OCI-M2 (cell line): ENCODE data around the gene PIAS4.
A peak's percentile ranks its signal among the peaks of the same experiment; 100 is the strongest.

ENCODE experiments used
- DNase-seq: peaks from one replicate; lab custom pipeline; 2025; ENCODE audit not compliant: unreplicated experiment; lab: John Stamatoyannopoulos, UW

PIAS4 gene

DNA sequence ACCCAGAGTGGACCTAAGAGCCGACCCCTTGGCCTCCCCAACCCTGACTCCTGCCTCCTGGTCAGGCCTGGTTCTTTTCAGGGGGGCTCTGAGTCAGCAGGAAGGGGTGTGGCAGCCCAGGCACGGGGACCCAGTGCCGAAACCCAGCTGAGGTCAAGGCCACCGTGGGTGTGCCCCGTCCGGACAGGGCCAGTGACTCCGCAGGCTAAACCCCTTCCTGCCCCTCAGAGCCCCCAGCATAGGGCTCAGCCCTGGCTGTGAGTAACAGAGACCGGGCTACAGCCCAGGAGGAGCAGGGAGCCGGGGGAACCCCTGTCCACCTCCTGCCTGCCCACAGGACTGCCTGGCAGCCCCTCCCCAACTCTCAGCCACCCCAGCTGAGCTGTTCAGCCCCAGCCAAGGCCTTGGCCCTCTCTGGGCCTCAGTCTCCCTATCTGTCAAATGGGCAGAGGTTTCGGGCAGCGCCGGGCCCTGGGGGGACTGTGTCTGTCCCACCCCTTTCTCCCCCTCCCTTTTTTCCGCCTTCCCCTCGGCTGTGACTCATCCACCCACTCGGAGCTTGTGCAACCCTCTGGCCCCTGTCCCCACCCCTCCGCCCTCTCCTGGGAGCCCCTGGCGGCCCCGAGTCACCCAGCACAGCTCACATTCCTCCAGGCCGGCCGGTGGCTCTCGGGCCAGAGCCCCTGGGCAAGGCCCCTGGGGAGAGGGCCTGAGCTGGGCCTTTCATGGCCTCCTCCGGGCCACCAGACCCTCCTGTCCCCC lies 50.6 kb downstream of the PIAS4 start:
- DNase-seq, result no peak

DNA sequence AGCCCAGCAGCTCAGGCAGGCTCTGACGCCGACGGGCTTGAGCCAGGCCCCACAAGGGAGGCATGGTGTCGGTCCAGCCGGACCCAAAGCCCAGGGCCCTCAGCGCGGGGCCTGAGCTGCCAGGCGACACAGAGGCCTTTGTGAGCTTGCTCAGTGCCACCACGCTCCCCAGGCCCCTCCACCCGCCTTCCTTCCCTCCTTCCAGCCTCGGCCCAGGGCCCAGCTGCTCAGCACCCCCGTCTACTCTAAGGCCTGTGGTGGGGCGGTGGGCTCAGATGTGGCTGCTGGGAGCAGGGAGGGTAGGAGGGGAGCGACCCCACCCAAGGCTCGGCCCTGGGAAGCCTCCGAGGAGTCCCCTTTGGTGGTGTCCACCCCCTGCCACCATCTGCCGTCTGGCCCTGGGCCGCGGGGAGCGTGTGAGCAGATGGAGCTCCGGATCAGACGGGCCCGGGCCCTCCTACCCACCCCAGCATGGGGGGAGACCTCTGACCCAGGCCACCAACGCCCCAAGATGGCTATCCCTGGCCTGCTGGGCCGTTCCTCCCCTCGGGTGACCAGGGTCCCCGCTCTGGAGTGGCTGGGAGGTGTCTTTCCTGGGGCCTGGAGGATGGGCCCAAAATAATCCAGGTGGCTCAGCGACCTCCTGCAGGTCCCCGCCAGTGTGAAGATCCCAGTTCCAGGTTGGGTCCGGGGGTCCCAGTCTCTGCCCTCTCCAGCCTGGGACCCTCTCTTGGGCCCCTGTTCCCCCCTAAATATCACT lies 51.3 kb downstream of the PIAS4 start:
- no peak for DNase-seq

- no peak for DNase-seq
These were observed 51.9 kb downstream of the PIAS4 start for GRCh38 chr19:4059453-4059871.

DNA sequence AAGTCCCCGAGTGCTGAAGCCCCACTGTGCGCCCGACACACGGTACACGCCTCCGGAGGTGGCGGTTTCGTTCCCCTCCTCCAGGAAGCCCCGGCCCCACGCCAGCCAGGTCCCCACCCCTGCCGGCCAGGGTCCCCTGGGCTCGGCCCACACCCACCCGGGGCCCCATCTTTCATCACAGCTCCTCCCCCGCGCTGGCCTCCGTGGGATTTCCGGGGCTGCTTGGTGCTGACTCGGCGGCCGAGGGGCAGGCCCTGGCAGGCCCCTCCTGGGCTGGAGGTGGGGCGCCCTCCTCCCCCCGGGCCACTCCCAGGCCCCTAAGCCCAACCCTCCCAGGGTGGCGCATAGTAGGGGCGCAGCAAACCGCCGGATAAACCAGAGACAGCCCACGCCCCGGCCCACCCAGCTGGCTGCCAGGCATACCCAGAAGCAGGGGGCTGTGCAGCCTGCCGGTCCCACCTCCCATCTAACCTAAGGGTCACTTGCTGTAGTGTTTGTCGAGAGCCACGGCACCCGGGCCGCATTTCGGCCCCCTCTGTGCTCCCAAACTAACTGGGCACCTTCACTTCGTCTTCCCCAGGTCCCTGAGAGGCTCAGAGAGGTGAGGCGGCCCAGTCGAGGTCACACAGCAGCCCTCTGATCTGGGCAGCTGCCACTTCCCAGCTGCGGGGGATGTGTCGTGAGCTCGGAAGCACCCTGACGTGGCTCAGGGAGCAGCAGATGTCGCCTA lies 52.5 kb downstream of the PIAS4 start:
- DNase-seq, result no peak

- DNase-seq, result no peak
These were observed 53.2 kb downstream of the PIAS4 start for GRCh38 chr19:4060621-4061177.

GRCh38 chr19:4061178-4061682 lies 53.7 kb downstream of the PIAS4 start:
- no peak for DNase-seq

GRCh38 chr19:4061683-4062418 lies 54.3 kb downstream of the PIAS4 start:
- no peak for DNase-seq

- no peak for DNase-seq
These were observed 55.2 kb downstream of the PIAS4 start for GRCh38 chr19:4062419-4063368.

GRCh38 chr19:4063369-4064148 lies 56.0 kb downstream of the PIAS4 start:
- DNase-seq, result no peak

DNA sequence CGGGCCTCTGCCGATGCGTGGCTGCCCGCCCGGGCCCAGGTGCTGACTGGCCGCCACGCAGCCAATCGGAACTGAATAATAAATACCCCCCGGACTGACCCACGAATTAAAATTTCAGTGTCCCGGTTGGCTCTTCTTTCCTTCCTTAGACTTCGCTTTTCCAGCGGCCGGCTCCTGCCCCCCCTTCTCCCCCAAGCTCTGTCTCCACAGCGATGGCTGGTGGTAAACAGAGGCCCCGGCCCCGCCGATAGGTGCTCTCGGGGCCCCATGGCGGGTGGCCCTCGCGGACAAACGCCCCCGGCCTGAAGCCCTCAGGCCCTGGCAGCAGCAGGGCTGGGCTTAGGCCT lies 56.6 kb downstream of the PIAS4 start:
- DNase-seq, result no peak

DNA sequence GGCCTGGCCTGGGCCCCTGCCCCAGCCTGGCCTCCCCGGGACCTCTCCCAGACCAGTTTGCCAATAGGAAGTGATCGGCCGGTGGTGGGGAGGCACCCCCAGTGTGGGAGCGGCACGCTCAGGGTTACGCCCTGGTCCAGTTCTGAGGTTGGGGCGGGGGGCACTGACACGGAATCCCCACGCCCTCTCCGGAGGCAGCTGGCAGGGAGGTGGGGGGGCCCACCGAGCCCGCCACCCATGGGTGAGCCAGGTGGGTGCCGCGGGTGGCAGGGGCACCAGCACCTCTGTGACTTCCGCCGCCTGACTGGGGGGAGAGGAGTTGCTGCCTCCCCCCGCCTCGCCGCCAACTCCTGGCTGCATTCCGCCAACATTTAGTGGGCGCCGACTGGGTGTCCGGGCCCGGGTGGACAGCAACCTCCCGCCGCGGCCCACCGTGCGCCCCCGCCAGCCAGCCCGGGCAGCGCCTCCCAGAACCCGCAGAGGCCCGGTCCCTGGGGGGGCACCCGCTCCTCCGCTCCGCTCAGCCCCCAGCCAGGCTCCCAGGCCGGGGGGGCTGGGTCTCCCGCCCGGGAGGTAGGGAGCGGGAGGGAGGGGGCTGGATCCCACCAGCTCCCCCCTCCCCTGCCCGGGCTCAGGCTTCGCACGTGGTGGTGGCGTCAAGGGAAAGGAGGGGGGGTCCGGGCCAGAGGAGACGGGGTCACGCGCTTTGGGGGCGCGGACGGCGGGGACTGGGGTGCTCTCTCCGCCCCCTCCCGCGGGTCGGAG lies 57.1 kb downstream of the PIAS4 start:
- no peak for DNase-seq

GRCh38 chr19:4065430-4066175 lies 58.1 kb downstream of the PIAS4 start:
- DNase-seq, result no peak

DNA sequence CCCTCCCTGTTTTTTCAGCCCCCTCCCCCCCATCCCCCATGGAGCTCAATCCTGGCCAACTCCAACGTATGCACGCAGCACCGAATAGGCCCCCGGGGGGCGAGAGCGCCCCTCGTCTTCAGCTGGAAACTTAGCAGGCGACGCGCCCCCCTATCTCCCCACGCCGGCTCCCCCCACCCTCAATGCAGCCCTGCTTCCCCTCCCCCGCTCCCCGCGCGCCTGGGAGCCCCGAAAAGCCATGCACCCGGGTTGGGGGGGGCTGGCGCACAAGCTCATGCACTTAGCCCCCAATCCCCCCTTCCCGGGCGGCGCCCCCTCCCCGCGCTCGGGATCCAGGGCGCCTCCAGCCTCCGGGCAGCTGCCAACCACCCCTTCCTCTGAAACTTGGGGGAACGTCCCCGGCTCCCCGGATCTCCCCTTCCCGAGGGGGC lies 58.7 kb downstream of the PIAS4 start:
- DNase-seq, result no peak

GRCh38 chr19:4066682-4067395 lies 59.3 kb downstream of the PIAS4 start, which contains the start of gene ZBTB7A:
Gene ZBTB7A, minus strand, starts transcription at chr19:4066899. Its CDS starts 11,667 bp downstream, at chr19:4055232.
- peak; percentile 13 for DNase-seq

GRCh38 chr19:4067396-4068046 lies 60.0 kb downstream of the PIAS4 start:
- DNase-seq, result no peak
